ENCODE measurements around the gene AP1B1.
"Not testable (repeated sequence)": the region's sequence is repeated elsewhere in the genome, so short reads cannot be mapped to it uniquely, and the experiment has no call there.

The AP1B1 gene

GRCh38 chr22:29346659-29347058 is 41.7 kb downstream of the AP1B1 start:
- DNase-seq, result no peak

- DNase-seq, result no peak
These were observed 42.4 kb downstream of the AP1B1 start for GRCh38 chr22:29345932-29346331.

- DNase-seq, result not testable (repeated sequence)
These were observed 43.5 kb downstream of the AP1B1 start for GRCh38 chr22:29344889-29345288.

- no peak for DNase-seq
These were observed 44.2 kb downstream of the AP1B1 start for GRCh38 chr22:29344137-29344536.

- no peak for DNase-seq
These were observed 45.0 kb downstream of the AP1B1 start for GRCh38 chr22:29343313-29343805.

- no peak for DNase-seq
These were observed 45.6 kb downstream of the AP1B1 start for GRCh38 chr22:29342577-29343312.

- DNase-seq, result no peak
These were observed 46.2 kb downstream of the AP1B1 start for GRCh38 chr22:29342177-29342576.

- no peak for DNase-seq
These were observed 46.6 kb downstream of the AP1B1 start for GRCh38 chr22:29341849-29342127.

- no peak for DNase-seq
These were observed 47.1 kb downstream of the AP1B1 start for GRCh38 chr22:29341056-29341848.

GRCh38 chr22:29340566-29340965 is 47.8 kb downstream of the AP1B1 start:
- no peak for DNase-seq

GRCh38 chr22:29339381-29340235 is 48.8 kb downstream of the AP1B1 start:
- DNase-seq, result no peak

- no peak for DNase-seq
These were observed 50.0 kb downstream of the AP1B1 start for GRCh38 chr22:29338398-29338797.

- no peak for DNase-seq
These were observed 50.6 kb downstream of the AP1B1 start for GRCh38 chr22:29337631-29338284.

GRCh38 chr22:29336751-29337490 is 51.4 kb downstream of the AP1B1 start:
- no peak for DNase-seq

GRCh38 chr22:29335656-29336055 is 52.7 kb downstream of the AP1B1 start:
- no peak for DNase-seq

GRCh38 chr22:29334696-29335344 is 53.5 kb downstream of the AP1B1 start:
- DNase-seq, result no peak

GRCh38 chr22:29334148-29334547 is 54.2 kb downstream of the AP1B1 start:
- no peak for DNase-seq

GRCh38 chr22:29332886-29333496 is 55.4 kb downstream of the AP1B1 start:
- DNase-seq, result no peak

- no peak for DNase-seq
These were observed 56.6 kb downstream of the AP1B1 start for GRCh38 chr22:29331658-29332300.

- DNase-seq, result no peak
These were observed 57.2 kb downstream of the AP1B1 start for GRCh38 chr22:29331213-29331612.

- DNase-seq, result no peak
These were observed 57.6 kb downstream of the AP1B1 start for GRCh38 chr22:29330753-29331152.
